HCT116 (cell line): ENCODE results near the gene ATAD3A.

Source experiments
- EZH2 ChIP-seq: fragments of 200-600 bp; sonication (generic); IDR thresholded peaks from 2 replicates; pipeline ENCODE4 v1.6.1; 2017; ENCODE audit warnings: antibody characterized with exemption, mixed run types
- EZH2phosphoT487 ChIP-seq: fragments of 200-600 bp; IDR thresholded peaks from 2 replicates; pipeline ENCODE4 v1.6.1; 2018; ENCODE audit warnings: antibody characterized with exemption, borderline replicate concordance
- MAX ChIP-seq: IDR thresholded peaks from 2 replicates; pipeline ENCODE4 v1.6.1; 2012
- POLR2A ChIP-seq: IDR thresholded peaks from 2 replicates; pipeline ENCODE4 v1.7.0; 2011; ENCODE audit warnings: borderline replicate concordance; ENCODE audit not compliant: insufficient read depth, insufficient read length; ENCODE audit errors: extremely low read depth
- POLR2AphosphoS5 ChIP-seq: IDR thresholded peaks from 2 replicates; pipeline ENCODE4 v1.6.1; 2011; ENCODE audit warnings: mild to moderate bottlenecking, low read depth, low read length, moderate library complexity
- RAD21 ChIP-seq: IDR thresholded peaks from 2 replicates; pipeline ENCODE4 v1.6.1; 2012; ENCODE audit warnings: low read depth, mild to moderate bottlenecking
- REST ChIP-seq: IDR thresholded peaks from 2 replicates; pipeline ENCODE4 v1.6.1; 2012; ENCODE audit warnings: low read depth
- SP1 ChIP-seq: IDR thresholded peaks from 2 replicates; pipeline ENCODE4 v1.6.1; 2012; ENCODE audit warnings: low read depth
- SRF ChIP-seq: IDR thresholded peaks from 2 replicates; pipeline ENCODE4 v1.6.1; 2012; ENCODE audit warnings: low read depth
- YY1 ChIP-seq: IDR thresholded peaks from 2 replicates; pipeline ENCODE4 v1.6.1; 2011; ENCODE audit warnings: low read length, low read depth, moderate library complexity, mild to moderate bottlenecking; ENCODE audit not compliant: insufficient replicate concordance; ENCODE audit errors: extremely low read depth
- ZNF274 ChIP-seq: fragments of 200-500 bp; sonication (Bioruptor generic); IDR thresholded peaks from 2 replicates; pipeline ENCODE4 v1.6.1; 2014; ENCODE audit warnings: mild to moderate bottlenecking, low read depth, low read length, inconsistent platforms
- TF ChIP-seq, protein P1 (sequence below), 3 experiments: fragments of 200-600 bp in 1 of 3; sonication (generic) in 1 of 3; IDR thresholded peaks in 2 of 3; conservative IDR thresholded peaks in 1 of 3; 2 replicates each; pipeline ENCODE4 v1.5.1; 2012 to 2017; ENCODE audit warnings: low read depth in 2 of 3, low read length in 2 of 3, antibody characterized with exemption in 1 of 3, borderline replicate concordance in 1 of 3, control low read depth in 1 of 3, mild to moderate bottlenecking in 1 of 3, mixed read lengths in 1 of 3, mixed run types in 1 of 3, moderate library complexity in 1 of 3; ENCODE audit not compliant: insufficient read depth in 1 of 3

DNA sequence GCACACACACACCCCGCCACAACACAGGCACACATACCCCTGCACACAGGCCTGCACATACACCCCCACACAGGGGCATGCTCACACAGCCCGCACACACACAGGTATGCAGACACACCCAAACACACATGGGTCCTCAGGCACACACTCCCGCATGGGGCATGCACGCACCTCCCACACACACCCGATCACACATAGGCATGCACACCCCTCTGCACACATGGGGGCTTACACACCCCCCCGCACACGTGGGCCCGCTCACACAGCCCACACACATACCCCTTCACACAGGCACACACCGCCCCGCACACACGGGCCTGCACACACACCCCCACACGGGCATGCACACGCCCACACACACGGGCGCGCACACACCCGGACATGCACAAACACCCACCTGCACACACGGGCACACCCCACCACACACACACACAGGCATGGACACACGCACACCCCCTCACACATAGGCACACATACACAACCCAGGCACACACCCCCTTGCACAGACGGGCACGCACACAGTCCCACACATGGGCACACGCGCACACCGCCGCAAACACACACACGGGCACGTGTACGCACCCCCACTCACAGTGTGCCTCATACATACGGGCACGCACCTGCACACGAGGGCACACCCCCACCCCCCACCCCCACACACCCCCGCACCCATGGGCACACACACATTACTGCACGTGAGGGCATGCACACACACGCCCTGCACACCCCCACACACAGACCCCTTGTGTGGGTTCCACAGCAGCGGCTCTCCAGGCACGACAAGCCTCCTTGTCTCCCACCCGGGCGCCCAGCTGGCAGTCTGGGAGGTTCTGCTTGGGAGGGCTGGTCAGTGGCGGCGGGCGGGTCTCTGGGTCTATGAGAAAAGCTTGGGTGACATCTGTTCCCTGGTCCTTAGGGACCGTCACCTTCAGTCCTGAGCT lies 32.1 kb upstream of the ATAD3A start:
- TF ChIP-seq REST (no peak), POLR2A (no peak), EZH2 (no peak), EZH2phosphoT487 (no peak), MAX (no peak), RAD21 (no peak), POLR2AphosphoS5 (no peak), ZNF274 (no peak), YY1 (no peak), SRF (no peak), SP1 (no peak)
- TF ChIP-seq, protein P1, sequence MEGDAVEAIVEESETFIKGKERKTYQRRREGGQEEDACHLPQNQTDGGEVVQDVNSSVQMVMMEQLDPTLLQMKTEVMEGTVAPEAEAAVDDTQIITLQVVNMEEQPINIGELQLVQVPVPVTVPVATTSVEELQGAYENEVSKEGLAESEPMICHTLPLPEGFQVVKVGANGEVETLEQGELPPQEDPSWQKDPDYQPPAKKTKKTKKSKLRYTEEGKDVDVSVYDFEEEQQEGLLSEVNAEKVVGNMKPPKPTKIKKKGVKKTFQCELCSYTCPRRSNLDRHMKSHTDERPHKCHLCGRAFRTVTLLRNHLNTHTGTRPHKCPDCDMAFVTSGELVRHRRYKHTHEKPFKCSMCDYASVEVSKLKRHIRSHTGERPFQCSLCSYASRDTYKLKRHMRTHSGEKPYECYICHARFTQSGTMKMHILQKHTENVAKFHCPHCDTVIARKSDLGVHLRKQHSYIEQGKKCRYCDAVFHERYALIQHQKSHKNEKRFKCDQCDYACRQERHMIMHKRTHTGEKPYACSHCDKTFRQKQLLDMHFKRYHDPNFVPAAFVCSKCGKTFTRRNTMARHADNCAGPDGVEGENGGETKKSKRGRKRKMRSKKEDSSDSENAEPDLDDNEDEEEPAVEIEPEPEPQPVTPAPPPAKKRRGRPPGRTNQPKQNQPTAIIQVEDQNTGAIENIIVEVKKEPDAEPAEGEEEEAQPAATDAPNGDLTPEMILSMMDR (IDR thresholded peaks at IDR 0.05 in 2 of 3, conservative IDR thresholded peaks at IDR 0.05 in 1 of 3; ENCODE audit: borderline replicate concordance in 1 of 3, insufficient read depth in 1 of 3, low read depth in 2 of 3, low read length in 2 of 3): no peak
